Stimulated activated CD4-positive, alpha-beta T cell treated with anti-CD3 and anti-CD28 coated beads, Interleukin-15, amount 100 ng/mL, for 48 hours (primary cell): ENCODE results near the gene CLDN20.

Experiments used
- DNase-seq, 2 donors: peaks; one replicate each; pipeline ENCODE4 v3.0.0-alpha.2; 2020; ENCODE audit warnings: low read depth in 2 of 2

The CLDN20 gene

DNA sequence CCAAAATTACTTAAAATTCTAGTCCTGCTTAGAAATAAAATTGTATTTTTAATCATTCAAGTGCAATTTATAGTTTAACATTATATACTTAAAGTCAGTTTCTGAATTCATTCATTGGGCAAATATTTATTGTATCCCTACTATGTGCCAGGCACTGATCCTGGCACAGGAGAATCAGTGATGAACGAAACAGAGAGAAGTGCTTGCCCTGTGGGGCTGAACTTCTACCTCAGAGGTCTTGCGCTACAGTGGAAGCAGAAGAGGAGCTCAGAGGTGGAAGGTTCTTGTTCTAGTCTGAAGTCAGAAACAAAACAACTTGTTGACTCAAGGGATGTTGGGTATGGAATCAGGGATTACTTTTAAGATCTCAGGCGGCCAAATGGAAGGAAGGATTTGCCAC lies 6.0 kb downstream of the CLDN20 start:
- no peak for DNase-seq

GRCh38 chr6:155270561-155271091 lies 6.8 kb downstream of the CLDN20 start:
- DNase-seq, result no peak

DNA sequence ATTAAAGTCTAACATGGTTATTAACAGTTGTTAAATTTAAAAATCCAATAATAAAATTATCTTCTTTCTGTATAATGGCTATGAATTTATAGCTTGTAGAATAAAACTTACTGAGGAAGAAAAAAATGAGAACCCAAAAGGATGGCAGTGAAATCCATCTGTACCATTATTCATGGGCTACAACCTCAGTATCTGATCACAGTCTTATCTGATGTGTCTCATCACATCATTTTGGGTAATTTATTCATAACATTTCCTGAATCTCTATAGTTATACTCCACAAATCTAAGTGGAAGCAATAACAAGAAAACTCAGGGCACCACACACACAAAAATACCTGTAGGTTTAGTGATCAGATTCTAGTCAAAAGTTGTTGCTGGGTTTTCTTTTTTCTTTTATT lies 7.3 kb downstream of the CLDN20 start:
- no peak for DNase-seq

DNA sequence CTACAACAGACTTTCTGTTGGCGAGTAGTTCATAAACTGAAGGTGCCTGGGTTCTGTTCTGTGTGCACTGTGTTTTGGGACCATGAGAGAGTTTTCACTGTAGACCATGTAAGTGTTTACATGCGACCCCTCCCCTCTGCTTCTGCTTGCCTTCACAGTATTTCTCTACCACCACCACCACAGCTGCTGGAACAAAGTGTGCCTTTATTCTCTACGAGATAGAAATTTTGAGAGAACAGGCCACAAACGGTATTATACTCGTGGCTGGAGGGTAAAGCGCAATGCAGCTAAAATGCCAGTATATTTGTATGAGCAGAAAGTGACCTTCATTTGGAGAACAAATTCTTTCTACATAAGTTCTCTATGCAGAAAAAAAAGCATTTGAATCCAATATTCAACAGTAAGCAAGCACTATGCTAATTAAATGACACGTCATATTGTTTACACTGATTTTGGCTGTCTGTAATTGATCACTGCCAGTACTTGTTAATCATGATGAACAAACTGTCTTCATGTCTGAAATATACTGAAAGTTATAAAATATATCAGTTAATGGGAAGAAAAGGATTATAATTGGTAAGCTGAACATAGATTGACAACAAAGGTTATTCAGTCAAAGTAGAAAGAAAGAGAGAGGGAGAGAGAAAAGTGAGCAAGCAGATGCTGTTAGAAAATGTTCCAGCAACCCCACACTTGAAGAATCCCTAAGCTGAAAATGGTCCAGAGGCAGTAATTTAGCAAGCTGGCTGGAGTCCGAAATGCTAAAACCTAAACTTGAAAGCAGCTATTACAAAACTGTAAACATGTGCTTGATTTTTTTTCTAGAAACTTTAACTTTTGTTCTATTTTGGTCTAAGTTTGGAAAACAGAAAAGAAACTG lies 8.8 kb downstream of the CLDN20 start:
- DNase-seq, result no peak

DNA sequence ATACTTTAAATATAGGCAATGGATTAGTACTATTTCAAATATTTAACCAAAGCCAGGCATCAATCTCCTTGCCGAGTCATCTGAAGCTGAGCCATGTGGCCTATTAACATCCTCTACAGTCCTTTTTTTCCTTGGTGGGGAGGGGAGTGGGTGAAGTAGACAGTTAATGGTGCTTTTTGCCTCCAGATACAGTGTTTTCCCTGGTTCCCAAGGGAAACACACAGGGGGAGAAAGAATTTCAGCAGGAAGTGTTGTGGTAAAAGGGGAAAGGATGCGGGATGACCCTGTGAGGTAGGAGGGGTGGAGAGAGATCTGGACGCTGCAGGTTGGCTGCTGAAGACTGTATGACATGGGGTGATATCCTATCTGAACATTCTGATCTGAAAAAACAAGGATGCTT lies 9.6 kb downstream of the CLDN20 start:
- no peak for DNase-seq

- DNase-seq, result no peak
Observed at GRCh38 chr6:155274106-155274505, 10.3 kb downstream of the CLDN20 start.

DNA sequence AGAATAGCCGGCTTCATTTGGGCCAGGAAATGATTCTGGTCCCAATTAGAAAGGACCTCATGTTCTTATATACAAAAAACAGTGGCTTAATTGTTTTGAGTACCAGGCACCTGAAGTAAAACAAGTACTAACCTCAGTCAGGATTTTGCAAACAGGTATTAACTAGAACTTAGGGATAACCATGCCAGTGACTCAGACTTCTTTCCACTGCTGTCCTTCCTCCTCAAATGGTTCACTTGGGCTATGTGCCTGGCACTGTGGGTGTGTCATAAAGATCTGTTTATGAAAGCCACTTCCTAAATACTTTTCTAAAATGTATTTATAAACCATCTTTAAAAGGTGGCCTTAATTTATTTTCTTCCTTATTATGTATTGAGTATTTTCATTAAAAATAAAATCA lies 10.7 kb downstream of the CLDN20 start:
- no peak for DNase-seq

DNA sequence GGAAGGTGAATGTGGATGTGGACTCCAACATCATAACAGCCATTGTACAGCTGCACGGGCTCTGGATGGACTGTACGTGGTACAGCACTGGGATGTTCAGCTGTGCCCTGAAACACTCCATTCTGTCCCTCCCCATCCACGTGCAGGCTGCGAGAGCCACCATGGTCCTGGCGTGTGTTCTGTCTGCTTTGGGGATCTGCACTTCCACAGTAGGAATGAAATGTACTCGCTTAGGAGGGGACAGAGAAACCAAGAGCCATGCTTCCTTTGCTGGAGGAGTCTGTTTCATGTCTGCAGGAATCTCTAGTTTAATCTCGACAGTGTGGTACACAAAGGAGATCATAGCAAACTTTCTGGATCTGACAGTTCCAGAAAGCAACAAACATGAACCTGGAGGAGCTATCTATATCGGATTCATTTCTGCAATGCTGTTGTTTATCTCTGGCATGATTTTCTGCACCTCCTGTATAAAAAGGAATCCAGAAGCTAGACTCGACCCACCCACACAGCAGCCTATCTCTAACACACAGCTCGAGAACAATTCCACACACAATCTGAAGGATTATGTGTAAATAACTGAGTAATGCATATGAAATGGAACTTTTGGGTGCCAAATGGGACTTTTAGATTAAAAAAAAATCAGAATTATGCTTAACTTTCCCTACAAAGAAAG lies 12.1 kb downstream of the CLDN20 start:
- DNase-seq, result no peak

DNA sequence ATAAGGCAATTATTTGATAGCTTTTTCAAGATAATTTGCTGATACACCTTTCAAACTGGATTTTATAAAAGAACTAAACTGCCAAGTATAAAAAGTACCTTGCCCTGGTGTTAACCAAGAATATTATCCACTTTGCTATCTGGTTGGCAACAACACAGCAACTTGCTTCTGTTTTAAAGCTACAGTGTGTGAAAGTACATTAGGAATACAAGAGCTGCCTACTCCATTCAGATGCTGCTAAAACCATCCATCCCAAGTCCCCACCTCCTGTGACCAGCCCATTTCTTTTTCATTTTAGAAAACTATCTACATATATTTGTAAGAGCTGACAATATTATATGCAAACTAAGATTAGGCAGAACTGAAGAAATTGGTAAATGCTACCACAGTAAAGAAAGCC lies 12.8 kb downstream of the CLDN20 start:
- DNase-seq, result no peak

DNA sequence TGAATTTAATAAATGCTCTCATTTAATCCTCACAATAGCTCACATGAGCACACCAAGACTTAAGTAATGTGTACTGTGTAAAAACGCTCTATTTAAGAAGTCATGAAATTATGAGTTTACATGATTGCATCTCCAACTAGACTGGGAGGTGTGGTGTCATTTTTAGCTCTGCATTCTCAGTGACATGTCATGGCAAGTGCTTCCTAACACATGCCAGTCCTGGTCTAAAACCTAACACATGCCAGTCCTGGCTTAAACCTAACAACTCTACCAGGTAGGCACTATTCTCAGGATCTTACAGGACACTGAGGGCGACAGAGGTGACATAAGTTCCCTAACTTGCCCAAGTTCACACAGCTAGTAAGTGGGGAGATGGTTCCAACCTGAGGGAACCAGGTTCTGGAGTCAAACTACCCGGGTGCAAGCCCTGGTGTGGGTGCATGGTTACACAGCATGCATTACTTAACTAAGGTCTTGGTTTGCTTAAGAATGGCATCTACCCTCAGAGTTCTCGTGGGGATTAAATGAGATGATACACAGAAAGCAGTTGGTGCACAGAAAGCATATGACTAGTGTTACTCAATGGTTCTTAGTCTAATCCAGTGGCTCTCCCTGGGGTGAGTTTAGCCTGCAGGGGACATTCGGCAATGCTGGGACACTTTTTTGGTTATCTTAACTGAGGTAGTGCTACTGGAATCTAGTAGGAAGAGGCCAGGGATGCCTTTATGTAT lies 14.7 kb downstream of the CLDN20 start:
- DNase-seq, result no peak

GRCh38 chr6:155284775-155285174 lies 21.0 kb downstream of the CLDN20 start:
- no peak for DNase-seq

DNA sequence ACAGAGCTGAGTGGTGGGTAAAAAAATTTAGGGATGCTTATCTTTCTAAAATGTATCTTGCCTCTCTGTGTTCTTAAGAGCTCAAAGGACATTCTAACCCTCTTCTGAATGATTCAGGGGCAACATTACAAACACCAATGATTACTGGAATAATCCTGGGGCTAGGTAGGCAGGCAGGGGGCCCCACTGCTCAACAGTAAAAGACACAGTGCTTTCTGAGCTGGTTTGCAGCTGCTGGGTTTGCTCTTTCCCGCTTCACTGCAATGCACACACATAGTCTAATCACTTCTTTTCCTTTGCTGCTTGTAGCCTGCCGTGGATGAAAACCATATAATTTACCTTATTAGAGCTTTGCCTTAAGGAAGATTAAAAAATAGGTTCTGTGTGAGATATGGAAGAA lies 23.9 kb downstream of the CLDN20 start:
- DNase-seq, result no peak

GRCh38 chr6:155290491-155290890 lies 26.7 kb downstream of the CLDN20 start:
- DNase-seq, result no peak

GRCh38 chr6:155291291-155291690 lies 27.5 kb downstream of the CLDN20 start:
- no peak for DNase-seq

DNA sequence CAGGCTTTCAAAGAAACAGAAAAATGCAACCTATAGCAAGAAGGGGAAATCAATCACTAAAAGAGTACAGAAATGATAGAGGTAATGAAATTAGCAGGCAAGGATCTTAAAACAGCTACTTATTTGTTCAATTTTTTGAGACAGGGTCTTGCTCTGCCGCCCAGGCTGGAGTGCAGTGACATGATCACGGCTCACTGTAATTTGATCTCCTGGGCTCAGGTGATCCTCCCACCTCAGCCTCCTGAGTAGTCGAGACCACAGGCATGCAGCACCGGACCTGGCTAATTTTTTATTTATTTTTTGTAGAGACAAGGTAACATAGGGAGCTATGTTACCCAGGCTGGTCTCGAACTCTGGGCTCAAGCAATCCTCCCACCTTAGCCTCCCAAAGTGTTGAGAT lies 28.9 kb downstream of the CLDN20 start:
- no peak for DNase-seq

GRCh38 chr6:155297669-155298068 lies 33.9 kb downstream of the CLDN20 start:
- DNase-seq, result no peak

GRCh38 chr6:155301867-155302266 lies 38.1 kb downstream of the CLDN20 start:
- no peak for DNase-seq

- no peak for DNase-seq
Observed at GRCh38 chr6:155303361-155303870, 39.6 kb downstream of the CLDN20 start.

DNA sequence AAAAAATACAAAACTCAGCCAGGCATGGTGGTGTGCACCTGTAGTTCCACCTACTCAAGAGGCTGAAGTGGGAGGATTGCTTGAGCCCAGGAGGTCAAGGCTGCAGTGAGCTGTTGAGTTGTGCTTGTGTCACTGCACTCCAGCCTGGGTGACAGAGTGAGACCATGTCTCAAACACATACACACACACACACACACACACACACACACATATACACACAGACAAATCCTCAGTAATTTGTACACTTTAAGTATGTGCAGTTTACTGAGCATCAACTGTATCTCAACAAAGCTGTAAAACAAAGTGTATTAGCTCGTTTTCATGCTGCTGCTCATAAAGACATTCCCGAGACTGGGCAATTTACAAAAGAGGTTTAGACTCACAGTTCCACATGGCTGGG lies 43.1 kb downstream of the CLDN20 start:
- DNase-seq, result no peak

DNA sequence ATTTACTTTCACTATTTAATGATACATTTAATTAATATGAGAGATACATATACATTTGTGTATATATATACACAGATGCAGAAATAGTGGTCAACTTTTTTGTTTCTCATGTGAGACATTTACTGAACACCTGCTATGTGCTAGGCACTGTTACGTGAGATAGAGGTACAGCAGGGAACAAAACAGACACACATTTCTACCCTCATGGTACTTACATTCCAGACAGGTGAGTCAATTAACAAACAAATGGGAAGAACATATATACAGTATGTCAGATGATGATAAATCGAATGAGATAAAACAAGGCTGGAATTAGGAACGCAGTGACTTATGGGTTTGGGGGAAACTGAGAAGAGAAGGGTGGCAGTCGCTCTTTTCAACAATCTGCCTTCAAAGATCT lies 45.3 kb downstream of the CLDN20 start:
- DNase-seq, result no peak

DNA sequence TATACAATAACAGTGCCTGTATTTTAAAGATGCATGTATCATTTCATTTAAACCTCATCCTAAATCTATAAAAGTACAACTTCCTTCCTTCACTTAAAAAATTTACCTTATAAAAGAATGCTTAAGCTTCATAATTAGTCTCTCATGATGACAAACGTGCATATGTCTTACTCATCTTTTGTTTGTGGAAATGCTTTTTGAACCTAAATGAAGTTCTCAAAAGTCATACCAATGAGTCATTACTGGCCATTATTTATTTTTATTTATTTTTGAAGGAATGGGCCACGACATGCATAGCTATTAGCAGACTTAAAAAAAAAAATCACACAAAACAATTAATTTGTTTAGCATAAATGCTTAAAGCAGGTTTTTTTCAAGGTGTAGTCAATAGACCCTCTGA lies 46.8 kb downstream of the CLDN20 start:
- DNase-seq, result no peak

GRCh38 chr6:155311086-155311485 lies 47.3 kb downstream of the CLDN20 start:
- no peak for DNase-seq
